IPS-18a (cell line): ENCODE data around the gene GALNT2.

Source experiments
- H3K27ac ChIP-seq: one replicate; pipeline ENCODE4 v1.5.1; 2013; ENCODE audit warnings: low read length
- H3K27me3 ChIP-seq: one replicate; pipeline ENCODE4 v1.6.1; 2013; ENCODE audit warnings: mild to moderate bottlenecking, low read length; ENCODE audit not compliant: control insufficient read depth, insufficient read depth
- H3K36me3 ChIP-seq: one replicate; pipeline ENCODE4 v1.6.1; 2013; ENCODE audit warnings: low read depth, low read length; ENCODE audit not compliant: control insufficient read depth
- H3K4me1 ChIP-seq: one replicate; pipeline ENCODE4 v1.6.1; 2013; ENCODE audit warnings: low read depth, low read length; ENCODE audit not compliant: control insufficient read depth
- H3K4me3 ChIP-seq: one replicate; pipeline ENCODE4 v1.5.1; 2013; ENCODE audit warnings: low read length
- H3K9ac ChIP-seq: one replicate; pipeline ENCODE4 v1.6.1; 2013; ENCODE audit warnings: mild to moderate bottlenecking, low read length, moderate library complexity
- H3K9me3 ChIP-seq: one replicate; pipeline ENCODE4 v1.6.1; 2013; ENCODE audit warnings: low read depth, low read length; ENCODE audit not compliant: control insufficient read depth

The GALNT2 gene

DNA sequence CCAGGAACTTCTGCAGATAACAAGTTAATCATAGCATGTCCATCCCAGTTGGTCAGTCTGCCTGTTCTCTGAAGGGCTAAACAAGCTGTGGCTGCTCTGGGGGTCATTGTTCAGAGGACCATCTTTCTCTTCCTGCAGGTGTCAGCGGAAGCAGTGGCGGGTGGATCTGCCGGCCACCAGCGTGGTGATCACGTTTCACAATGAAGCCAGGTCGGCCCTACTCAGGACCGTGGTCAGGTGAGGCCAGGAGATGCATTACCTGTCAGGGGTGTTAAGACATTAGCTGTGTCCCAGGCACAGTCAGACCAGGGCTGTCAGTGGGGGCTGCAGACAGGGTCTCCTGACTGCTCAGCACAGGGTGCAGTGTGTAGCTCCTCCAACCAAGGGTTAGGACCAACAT lies 168.8 kb downstream of the GALNT2 start:
- no peaks in the 10 kb centered on the region for H3K36me3 ChIP-seq
- no peak overlapping the region for H3K27ac ChIP-seq
- no peak overlapping the region for H3K9ac ChIP-seq
- peaks cover 17% of the 10 kb centered on the region for H3K4me1 ChIP-seq
- no peaks in the 10 kb centered on the region for H3K9me3 ChIP-seq
- no peak overlapping the region for H3K4me3 ChIP-seq
- H3K27me3 ChIP-seq, result no peaks in the 10 kb centered on the region

GRCh38 chr1:230236301-230237008 lies 169.4 kb downstream of the GALNT2 start:
- H3K4me1 ChIP-seq, result peaks cover 11% of the 10 kb centered on the region
- H3K9me3 ChIP-seq, result no peaks in the 10 kb centered on the region
- no peaks in the 10 kb centered on the region for H3K27me3 ChIP-seq
- H3K36me3 ChIP-seq, result no peaks in the 10 kb centered on the region
- no peak overlapping the region for H3K27ac ChIP-seq
- no peak overlapping the region for H3K4me3 ChIP-seq
- H3K9ac ChIP-seq, result no peak overlapping the region

DNA sequence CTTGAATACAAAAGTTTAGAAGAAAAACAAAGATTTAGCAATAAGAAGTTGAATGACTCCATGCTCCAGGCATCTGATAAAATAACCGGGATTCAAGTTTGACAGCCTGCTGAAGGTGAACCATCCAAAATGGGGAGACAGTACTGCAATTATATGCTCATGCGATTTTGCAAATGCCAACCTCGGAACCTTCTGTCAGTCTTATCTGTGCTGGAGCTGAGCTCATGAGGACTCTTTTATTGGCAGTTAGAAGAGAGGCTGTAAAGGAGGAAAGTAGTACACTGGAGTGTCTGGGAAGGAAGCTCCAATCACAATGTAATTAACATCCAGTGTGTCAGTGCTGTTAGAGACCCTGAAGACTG lies 170.0 kb downstream of the GALNT2 start:
- H3K4me3 ChIP-seq, result no peak overlapping the region
- H3K27me3 ChIP-seq, result no peaks in the 10 kb centered on the region
- H3K4me1 ChIP-seq, result peaks cover 6% of the 10 kb centered on the region
- no peak overlapping the region for H3K27ac ChIP-seq
- H3K9ac ChIP-seq, result no peak overlapping the region
- H3K36me3 ChIP-seq, result no peaks in the 10 kb centered on the region
- H3K9me3 ChIP-seq, result no peaks in the 10 kb centered on the region

DNA sequence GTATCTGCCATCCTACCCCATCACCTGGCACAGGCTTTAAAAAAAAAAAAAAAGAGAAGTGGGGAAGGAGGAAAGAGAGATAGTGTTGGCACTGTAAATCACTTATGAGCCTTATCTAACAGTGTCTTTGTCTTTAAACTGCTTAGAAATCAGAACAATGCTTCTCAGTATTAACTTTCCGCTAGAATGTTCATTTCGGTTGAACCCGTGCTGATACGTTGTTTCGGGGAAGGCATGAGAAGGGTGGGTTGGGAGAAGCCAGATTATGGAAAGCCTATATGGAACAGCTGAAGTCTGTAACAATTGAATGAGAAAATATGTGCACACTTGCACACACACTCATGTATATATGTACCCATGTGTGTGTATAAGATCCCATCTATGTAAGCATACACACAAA lies 170.8 kb downstream of the GALNT2 start:
- Histone ChIP-seq H3K9me3 (no peaks in the 10 kb centered on the region), H3K4me3 (no peak overlapping the region), H3K27me3 (no peaks in the 10 kb centered on the region), H3K9ac (no peak overlapping the region), H3K4me1 (no peaks in the 10 kb centered on the region), H3K27ac (no peak overlapping the region), H3K36me3 (no peaks in the 10 kb centered on the region)

DNA sequence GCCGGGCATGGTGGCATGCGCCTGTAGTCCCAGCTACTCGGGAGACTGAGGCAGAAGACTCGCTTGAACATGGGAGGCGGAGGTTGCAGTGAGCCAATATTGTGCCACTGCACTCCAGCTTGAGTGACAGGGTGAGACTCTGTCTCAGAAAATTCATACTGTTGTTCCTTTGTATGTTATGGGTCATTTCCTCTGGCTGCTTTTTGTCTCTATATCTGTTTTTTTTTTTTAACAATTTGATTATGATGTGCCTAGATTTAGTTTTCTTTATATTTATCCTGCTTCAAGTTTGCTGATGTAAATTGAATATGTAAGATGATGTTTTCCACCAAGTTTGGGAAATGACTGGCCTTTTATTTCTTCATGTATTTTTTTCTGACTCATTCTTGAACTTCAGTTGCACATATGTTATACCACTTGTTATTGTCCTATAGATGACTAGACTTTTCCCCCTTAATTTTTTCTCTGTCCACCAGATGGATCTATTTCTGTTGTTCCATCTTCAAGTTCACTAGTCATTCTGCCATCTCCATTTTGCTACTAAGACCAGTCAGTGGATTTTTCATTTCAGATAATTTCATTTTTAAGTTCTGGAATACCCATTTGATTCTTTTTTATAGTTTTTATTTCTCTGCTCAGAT lies 173.5 kb downstream of the GALNT2 start:
- H3K9ac ChIP-seq, result no peak overlapping the region
- H3K36me3 ChIP-seq, result no peaks in the 10 kb centered on the region
- no peak overlapping the region for H3K27ac ChIP-seq
- no peaks in the 10 kb centered on the region for H3K27me3 ChIP-seq
- H3K4me1 ChIP-seq, result no peaks in the 10 kb centered on the region
- H3K9me3 ChIP-seq, result no peaks in the 10 kb centered on the region
- no peak overlapping the region for H3K4me3 ChIP-seq

- no peaks in the 10 kb centered on the region for H3K27me3 ChIP-seq
- H3K9me3 ChIP-seq, result no peaks in the 10 kb centered on the region
- peaks cover 7% of the 10 kb centered on the region for H3K36me3 ChIP-seq
- H3K9ac ChIP-seq, result no peak overlapping the region
- H3K27ac ChIP-seq, result no peak overlapping the region
- H3K4me1 ChIP-seq, result no peaks in the 10 kb centered on the region
- H3K4me3 ChIP-seq, result no peak overlapping the region
Observed at GRCh38 chr1:230242326-230242725, 175.3 kb downstream of the GALNT2 start.

DNA sequence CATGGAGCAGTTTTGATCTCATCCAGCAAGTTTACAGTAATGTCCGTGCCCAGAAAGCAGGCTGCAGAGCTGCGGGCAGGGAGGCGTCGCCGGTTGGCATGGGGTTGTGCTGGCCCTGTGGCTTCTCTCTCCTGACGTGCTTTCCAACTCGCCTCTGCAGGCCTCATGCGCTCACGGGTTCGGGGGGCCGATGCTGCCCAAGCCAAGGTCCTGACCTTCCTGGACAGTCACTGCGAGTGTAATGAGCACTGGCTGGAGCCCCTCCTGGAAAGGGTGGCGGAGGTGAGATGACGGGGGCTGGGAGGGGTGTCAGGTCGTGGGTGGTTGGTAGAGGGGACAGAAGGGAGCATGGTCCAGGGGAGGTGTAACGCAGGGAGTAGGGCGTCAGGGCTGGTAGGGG lies 176.1 kb downstream of the GALNT2 start:
- Histone ChIP-seq H3K27ac (no peak overlapping the region), H3K4me3 (no peak overlapping the region), H3K36me3 (peaks cover 7% of the 10 kb centered on the region), H3K9ac (no peak overlapping the region), H3K27me3 (no peaks in the 10 kb centered on the region), H3K9me3 (no peaks in the 10 kb centered on the region), H3K4me1 (no peaks in the 10 kb centered on the region)

- Histone ChIP-seq H3K9me3 (no peaks in the 10 kb centered on the region), H3K4me3 (no peak overlapping the region), H3K36me3 (peaks cover 7% of the 10 kb centered on the region), H3K9ac (no peak overlapping the region), H3K27me3 (no peaks in the 10 kb centered on the region), H3K4me1 (no peaks in the 10 kb centered on the region), H3K27ac (no peak overlapping the region)
Observed at GRCh38 chr1:230243583-230244353, 176.7 kb downstream of the GALNT2 start.

GRCh38 chr1:230246551-230246950 lies 179.5 kb downstream of the GALNT2 start:
- Histone ChIP-seq H3K9ac (no peak overlapping the region), H3K27me3 (no peaks in the 10 kb centered on the region), H3K4me1 (peaks cover 17% of the 10 kb centered on the region), H3K36me3 (peaks cover 10% of the 10 kb centered on the region), H3K9me3 (no peaks in the 10 kb centered on the region), H3K27ac (no peak overlapping the region), H3K4me3 (no peak overlapping the region)

DNA sequence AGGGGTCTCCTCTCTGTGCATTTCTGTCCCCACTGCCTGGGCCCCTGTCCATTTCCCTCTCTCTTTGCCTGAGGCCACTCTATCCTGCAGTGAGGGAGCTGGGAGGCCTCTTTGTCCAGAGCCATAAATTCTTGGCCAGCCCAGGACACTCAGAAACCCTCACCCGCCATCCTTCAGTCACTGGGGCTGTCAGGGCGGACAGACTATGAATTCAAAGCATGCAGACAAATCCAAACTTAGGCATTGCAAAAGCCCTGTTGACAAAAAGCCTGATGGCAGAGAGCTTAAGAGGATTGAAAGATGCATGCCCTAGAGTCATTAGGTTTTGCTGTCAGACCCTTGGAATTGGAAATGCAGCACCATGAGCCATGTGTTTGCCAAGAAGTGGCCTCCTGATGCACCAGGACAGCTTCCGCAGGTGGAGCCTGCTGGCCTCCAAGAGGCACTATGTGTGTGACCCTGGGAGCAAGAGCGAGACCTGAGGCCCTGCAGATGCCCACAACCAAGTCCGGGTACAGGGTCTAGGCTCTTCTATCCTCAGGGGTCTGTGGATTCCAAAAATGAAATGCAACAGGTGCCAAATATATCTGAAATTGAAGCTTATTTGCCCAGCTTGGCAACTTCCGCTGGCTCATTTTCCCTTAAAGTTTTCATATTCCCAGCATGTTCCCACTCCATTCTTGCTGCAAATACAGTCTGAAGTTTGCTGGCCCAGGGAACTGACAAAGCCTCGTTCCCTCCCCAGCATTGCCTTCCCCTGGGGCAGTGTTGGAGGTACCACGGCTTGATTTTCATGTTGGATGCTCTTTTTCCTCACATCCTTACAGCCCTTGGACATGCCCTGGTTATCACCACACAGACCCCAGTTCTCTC lies 181.2 kb downstream of the GALNT2 start:
- no peak overlapping the region for H3K9ac ChIP-seq
- H3K27ac ChIP-seq, result no peak overlapping the region
- peaks cover 27% of the 10 kb centered on the region for H3K4me1 ChIP-seq
- H3K36me3 ChIP-seq, result peaks cover 10% of the 10 kb centered on the region
- H3K9me3 ChIP-seq, result no peaks in the 10 kb centered on the region
- no peak overlapping the region for H3K4me3 ChIP-seq
- H3K27me3 ChIP-seq, result no peaks in the 10 kb centered on the region

GRCh38 chr1:230248889-230249270 lies 181.8 kb downstream of the GALNT2 start:
- no peaks in the 10 kb centered on the region for H3K27me3 ChIP-seq
- H3K9me3 ChIP-seq, result no peaks in the 10 kb centered on the region
- H3K27ac ChIP-seq, result no peak overlapping the region
- H3K4me3 ChIP-seq, result no peak overlapping the region
- no peak overlapping the region for H3K9ac ChIP-seq
- peaks cover 27% of the 10 kb centered on the region for H3K4me1 ChIP-seq
- peaks cover 10% of the 10 kb centered on the region for H3K36me3 ChIP-seq
